ENCODE data around the gene ZNF180. TPM values are rescaled to one million over a fixed set of nuclear protein-coding genes. Genes with fewer than 3 reads are reported as not detected.

ZNF180 gene
- total and polyA plus RNA-seq, 2 experiments from 2014 or later: 6.9 to 10.5 TPM

- no peaks in the 10 kb centered on the region; the same call in 1 of the 2 replicates for H3K9me2 ChIP-seq (ENCODE audit: insufficient read depth)
- peak; percentile 39 to 57; a peak in 3 of 4 replicates for TF ChIP-seq CTCF (conservative IDR thresholded peaks at IDR 0.05; ENCODE audit: low read depth in 2 of 2)
- no peak for TF ChIP-seq ZNF331 (CRISPR knock-in tag; IDR thresholded peaks at IDR 0.05; ENCODE audit: low read depth)
- TF ChIP-seq POLR2AphosphoS5 (IDR thresholded peaks at IDR 0.05; ENCODE audit: low read depth): no peak
- TF ChIP-seq ETS1 (IDR thresholded peaks at IDR 0.05): no peak
- TF ChIP-seq JUNB (IDR thresholded peaks at IDR 0.05; ENCODE audit: unreplicated experiment): no peak
- no peak for TF ChIP-seq ZNF462 (CRISPR knock-in tag; IDR thresholded peaks at IDR 0.05)
- H3K27me3 ChIP-seq (ENCODE audit: insufficient read depth): no peaks in the 10 kb centered on the region
- H2AFZ ChIP-seq: peak overlapping the region; percentile 99
- peak overlapping the region; percentile 98 for H3K4me2 ChIP-seq
- DNase-seq (ENCODE audit: low spot score) (peak; percentile 66), ATAC-seq (peak; percentile 32)
- peaks cover 55% of the 10 kb centered on the region for H3K36me3 Mint-ChIP-seq (ENCODE audit: low read depth)
- peaks cover 75% of the 10 kb centered on the region for H3K9me3 Mint-ChIP-seq
- peaks cover 11% of the 10 kb centered on the region for H3K4me1 Mint-ChIP-seq
- H3K4me3 ChIP-seq: peak overlapping the region; percentile 99
- no peaks in the 10 kb centered on the region for H3K4me1 ChIP-seq (ENCODE audit: insufficient read depth)
- peak overlapping the region; percentile 96 for H3K4me3 Mint-ChIP-seq
- H3K27ac ChIP-seq (ENCODE audit: low read depth): peak overlapping the region; percentile 84; the same call in 1 of the 2 replicates
- H3K36me3 ChIP-seq (ENCODE audit: insufficient read depth): peaks cover 18% of the 10 kb centered on the region
- peak overlapping the region; percentile 82 for H3K27ac Mint-ChIP-seq
- no peaks in the 10 kb centered on the region; the same call in none of the 2 replicates for H4K20me1 ChIP-seq (replicated peaks; ENCODE audit: insufficient read depth)
- no peaks in the 10 kb centered on the region for H3F3A ChIP-seq (replicated peaks; ENCODE audit: low read depth)
- peaks cover 23% of the 10 kb centered on the region for H3K27me3 Mint-ChIP-seq (ENCODE audit: insufficient read depth, low read depth, poor library complexity)
- peaks cover 52% of the 10 kb centered on the region for H3K79me2 ChIP-seq (replicated peaks; ENCODE audit: insufficient read depth)
Measured at GRCh38 chr19:44499559-44499958, 763 bp downstream of the ZNF180 start.

All from GM23338 (cell line).